GM21737 (cell line): ENCODE measurements around the gene TPM4.
"Not testable (repeated sequence)": the region's sequence is repeated elsewhere in the genome, so short reads cannot be mapped to it uniquely, and the experiment has no call there.

Source experiments
- ATAC-seq: cut with Tn5 transposase; IDR thresholded peaks from one replicate; pipeline ENCODE4 v1.9.1; 2021; ENCODE audit warnings: mild to moderate bottlenecking, moderate library complexity; ENCODE audit not compliant: unreplicated experiment

Gene TPM4

GRCh38 chr19:16070366-16070990, 5.8 kb upstream of the TPM4 start:
- ATAC-seq = peak; percentile 59

GRCh38 chr19:16071072-16071691, 5.1 kb upstream of the TPM4 start:
- ATAC-seq = no peak

GRCh38 chr19:16073481-16073880, 2.8 kb upstream of the TPM4 start:
- ATAC-seq = no peak

- ATAC-seq = no peak
These were observed 2.3 kb upstream of the TPM4 start for GRCh38 chr19:16073988-16074387.

- ATAC-seq = no peak
These were observed 1.6 kb upstream of the TPM4 start for GRCh38 chr19:16074488-16075365.

GRCh38 chr19:16075430-16076153, 703 bp upstream of the TPM4 start:
- ATAC-seq = no peak

GRCh38 chr19:16076958-16077611, 790 bp downstream of the TPM4 start:
- ATAC-seq = no peak

GRCh38 chr19:16077984-16078758, 1.9 kb downstream of the TPM4 start:
- no peak for ATAC-seq

- no peak for ATAC-seq
These were observed 2.7 kb downstream of the TPM4 start for GRCh38 chr19:16078759-16079707.

- ATAC-seq = no peak
These were observed 7.9 kb downstream of the TPM4 start for GRCh38 chr19:16084067-16084685.

GRCh38 chr19:16085115-16085514, 8.8 kb downstream of the TPM4 start:
- no peak for ATAC-seq

GRCh38 chr19:16087404-16087803, 11.1 kb downstream of the TPM4 start:
- not testable (repeated sequence) for ATAC-seq

GRCh38 chr19:16087940-16088339, 11.6 kb downstream of the TPM4 start:
- no peak for ATAC-seq

GRCh38 chr19:16088351-16089009, 12.2 kb downstream of the TPM4 start:
- no peak for ATAC-seq

- ATAC-seq = no peak
These were observed 12.9 kb downstream of the TPM4 start for GRCh38 chr19:16089010-16089846.

GRCh38 chr19:16091546-16092475, 15.5 kb downstream of the TPM4 start:
- ATAC-seq = no peak
